ENCODE results near the gene CRELD1. TPM values are rescaled to one million over a fixed set of nuclear protein-coding genes. Genes with fewer than 3 reads are reported as not detected.

CRELD1 gene
- total and polyA plus RNA-seq, 2 of the 13 experiments (the other 11 are each of a cell fraction or from before 2014, with no cell fraction given): 27.1 to 61.9 TPM

DNA sequence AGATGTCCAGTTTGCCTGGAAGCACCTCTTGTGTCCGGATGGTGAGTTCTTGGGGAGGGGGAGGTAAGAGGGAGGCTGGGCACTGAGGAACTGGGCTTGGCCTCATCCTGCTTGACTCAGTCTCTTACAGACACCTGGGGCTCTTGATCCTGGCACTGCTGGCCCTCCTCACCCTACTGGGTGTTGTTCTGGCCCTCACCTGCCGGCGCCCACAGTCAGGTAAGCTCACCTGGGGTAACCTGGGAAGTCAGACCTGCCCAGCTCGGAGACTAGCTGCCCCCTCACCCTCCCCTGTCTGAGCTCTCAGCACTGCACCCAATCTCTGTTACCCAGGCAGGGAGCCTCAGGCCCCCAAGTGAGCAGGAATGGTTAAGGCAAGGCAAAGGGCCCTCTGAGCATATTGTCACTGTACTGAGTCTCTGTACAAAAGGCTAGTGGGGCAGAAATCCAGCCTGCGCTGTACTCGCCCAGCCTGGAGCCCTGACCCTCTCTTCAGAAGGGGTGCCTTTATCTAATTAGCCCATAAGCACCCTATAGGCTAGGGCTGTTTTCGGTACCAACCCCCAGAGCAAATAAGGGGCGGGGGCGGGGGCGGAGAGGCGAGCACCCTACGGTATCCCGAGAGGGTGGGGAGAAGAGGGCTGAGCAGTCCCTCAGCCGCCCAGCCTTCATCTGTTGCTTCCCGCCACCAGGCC lies 18.9 kb upstream of the CRELD1 start (continued):
- TF ChIP-seq, protein P1, sequence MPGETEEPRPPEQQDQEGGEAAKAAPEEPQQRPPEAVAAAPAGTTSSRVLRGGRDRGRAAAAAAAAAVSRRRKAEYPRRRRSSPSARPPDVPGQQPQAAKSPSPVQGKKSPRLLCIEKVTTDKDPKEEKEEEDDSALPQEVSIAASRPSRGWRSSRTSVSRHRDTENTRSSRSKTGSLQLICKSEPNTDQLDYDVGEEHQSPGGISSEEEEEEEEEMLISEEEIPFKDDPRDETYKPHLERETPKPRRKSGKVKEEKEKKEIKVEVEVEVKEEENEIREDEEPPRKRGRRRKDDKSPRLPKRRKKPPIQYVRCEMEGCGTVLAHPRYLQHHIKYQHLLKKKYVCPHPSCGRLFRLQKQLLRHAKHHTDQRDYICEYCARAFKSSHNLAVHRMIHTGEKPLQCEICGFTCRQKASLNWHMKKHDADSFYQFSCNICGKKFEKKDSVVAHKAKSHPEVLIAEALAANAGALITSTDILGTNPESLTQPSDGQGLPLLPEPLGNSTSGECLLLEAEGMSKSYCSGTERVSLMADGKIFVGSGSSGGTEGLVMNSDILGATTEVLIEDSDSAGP (CRISPR knock-in tag; IDR thresholded peaks at IDR 0.05; ENCODE audit: borderline replicate concordance): peak; percentile 29; the same call in 1 of the 2 replicates
- TF ChIP-seq, protein P2, sequence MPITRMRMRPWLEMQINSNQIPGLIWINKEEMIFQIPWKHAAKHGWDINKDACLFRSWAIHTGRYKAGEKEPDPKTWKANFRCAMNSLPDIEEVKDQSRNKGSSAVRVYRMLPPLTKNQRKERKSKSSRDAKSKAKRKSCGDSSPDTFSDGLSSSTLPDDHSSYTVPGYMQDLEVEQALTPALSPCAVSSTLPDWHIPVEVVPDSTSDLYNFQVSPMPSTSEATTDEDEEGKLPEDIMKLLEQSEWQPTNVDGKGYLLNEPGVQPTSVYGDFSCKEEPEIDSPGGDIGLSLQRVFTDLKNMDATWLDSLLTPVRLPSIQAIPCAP (CRISPR knock-in tag; IDR thresholded peaks at IDR 0.05; ENCODE audit: low read depth): no peak
- TF ChIP-seq, protein P3, sequence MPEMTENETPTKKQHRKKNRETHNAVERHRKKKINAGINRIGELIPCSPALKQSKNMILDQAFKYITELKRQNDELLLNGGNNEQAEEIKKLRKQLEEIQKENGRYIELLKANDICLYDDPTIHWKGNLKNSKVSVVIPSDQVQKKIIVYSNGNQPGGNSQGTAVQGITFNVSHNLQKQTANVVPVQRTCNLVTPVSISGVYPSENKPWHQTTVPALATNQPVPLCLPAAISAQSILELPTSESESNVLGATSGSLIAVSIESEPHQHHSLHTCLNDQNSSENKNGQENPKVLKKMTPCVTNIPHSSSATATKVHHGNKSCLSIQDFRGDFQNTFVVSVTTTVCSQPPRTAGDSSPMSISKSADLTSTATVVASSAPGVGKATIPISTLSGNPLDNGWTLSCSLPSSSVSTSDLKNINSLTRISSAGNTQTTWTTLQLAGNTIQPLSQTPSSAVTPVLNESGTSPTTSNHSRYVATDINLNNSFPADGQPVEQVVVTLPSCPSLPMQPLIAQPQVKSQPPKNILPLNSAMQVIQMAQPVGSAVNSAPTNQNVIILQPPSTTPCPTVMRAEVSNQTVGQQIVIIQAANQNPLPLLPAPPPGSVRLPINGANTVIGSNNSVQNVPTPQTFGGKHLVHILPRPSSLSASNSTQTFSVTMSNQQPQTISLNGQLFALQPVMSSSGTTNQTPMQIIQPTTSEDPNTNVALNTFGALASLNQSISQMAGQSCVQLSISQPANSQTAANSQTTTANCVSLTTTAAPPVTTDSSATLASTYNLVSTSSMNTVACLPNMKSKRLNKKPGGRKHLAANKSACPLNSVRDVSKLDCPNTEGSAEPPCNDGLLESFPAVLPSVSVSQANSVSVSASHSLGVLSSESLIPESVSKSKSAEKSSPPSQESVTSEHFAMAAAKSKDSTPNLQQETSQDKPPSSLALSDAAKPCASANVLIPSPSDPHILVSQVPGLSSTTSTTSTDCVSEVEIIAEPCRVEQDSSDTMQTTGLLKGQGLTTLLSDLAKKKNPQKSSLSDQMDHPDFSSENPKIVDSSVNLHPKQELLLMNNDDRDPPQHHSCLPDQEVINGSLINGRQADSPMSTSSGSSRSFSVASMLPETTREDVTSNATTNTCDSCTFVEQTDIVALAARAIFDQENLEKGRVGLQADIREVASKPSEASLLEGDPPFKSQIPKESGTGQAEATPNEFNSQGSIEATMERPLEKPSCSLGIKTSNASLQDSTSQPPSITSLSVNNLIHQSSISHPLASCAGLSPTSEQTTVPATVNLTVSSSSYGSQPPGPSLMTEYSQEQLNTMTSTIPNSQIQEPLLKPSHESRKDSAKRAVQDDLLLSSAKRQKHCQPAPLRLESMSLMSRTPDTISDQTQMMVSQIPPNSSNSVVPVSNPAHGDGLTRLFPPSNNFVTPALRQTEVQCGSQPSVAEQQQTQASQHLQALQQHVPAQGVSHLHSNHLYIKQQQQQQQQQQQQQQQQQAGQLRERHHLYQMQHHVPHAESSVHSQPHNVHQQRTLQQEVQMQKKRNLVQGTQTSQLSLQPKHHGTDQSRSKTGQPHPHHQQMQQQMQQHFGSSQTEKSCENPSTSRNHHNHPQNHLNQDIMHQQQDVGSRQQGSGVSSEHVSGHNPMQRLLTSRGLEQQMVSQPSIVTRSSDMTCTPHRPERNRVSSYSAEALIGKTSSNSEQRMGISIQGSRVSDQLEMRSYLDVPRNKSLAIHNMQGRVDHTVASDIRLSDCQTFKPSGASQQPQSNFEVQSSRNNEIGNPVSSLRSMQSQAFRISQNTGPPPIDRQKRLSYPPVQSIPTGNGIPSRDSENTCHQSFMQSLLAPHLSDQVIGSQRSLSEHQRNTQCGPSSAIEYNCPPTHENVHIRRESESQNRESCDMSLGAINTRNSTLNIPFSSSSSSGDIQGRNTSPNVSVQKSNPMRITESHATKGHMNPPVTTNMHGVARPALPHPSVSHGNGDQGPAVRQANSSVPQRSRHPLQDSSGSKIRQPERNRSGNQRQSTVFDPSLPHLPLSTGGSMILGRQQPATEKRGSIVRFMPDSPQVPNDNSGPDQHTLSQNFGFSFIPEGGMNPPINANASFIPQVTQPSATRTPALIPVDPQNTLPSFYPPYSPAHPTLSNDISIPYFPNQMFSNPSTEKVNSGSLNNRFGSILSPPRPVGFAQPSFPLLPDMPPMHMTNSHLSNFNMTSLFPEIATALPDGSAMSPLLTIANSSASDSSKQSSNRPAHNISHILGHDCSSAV (CRISPR knock-in tag; IDR thresholded peaks at IDR 0.05; ENCODE audit: borderline replicate concordance): no peak
- TF ChIP-seq ZNF550 (CRISPR knock-in tag; IDR thresholded peaks at IDR 0.05; ENCODE audit: borderline replicate concordance) (no peak), ZNF382 (CRISPR knock-in tag; IDR thresholded peaks at IDR 0.05; ENCODE audit: borderline replicate concordance) (no peak), NCOA2 (CRISPR knock-in tag; IDR thresholded peaks at IDR 0.05) (no peak), ZEB1 (IDR thresholded peaks at IDR 0.05; ENCODE audit: insufficient replicate concordance, low read depth) (peak; percentile 62)
- TF ChIP-seq, protein P4, sequence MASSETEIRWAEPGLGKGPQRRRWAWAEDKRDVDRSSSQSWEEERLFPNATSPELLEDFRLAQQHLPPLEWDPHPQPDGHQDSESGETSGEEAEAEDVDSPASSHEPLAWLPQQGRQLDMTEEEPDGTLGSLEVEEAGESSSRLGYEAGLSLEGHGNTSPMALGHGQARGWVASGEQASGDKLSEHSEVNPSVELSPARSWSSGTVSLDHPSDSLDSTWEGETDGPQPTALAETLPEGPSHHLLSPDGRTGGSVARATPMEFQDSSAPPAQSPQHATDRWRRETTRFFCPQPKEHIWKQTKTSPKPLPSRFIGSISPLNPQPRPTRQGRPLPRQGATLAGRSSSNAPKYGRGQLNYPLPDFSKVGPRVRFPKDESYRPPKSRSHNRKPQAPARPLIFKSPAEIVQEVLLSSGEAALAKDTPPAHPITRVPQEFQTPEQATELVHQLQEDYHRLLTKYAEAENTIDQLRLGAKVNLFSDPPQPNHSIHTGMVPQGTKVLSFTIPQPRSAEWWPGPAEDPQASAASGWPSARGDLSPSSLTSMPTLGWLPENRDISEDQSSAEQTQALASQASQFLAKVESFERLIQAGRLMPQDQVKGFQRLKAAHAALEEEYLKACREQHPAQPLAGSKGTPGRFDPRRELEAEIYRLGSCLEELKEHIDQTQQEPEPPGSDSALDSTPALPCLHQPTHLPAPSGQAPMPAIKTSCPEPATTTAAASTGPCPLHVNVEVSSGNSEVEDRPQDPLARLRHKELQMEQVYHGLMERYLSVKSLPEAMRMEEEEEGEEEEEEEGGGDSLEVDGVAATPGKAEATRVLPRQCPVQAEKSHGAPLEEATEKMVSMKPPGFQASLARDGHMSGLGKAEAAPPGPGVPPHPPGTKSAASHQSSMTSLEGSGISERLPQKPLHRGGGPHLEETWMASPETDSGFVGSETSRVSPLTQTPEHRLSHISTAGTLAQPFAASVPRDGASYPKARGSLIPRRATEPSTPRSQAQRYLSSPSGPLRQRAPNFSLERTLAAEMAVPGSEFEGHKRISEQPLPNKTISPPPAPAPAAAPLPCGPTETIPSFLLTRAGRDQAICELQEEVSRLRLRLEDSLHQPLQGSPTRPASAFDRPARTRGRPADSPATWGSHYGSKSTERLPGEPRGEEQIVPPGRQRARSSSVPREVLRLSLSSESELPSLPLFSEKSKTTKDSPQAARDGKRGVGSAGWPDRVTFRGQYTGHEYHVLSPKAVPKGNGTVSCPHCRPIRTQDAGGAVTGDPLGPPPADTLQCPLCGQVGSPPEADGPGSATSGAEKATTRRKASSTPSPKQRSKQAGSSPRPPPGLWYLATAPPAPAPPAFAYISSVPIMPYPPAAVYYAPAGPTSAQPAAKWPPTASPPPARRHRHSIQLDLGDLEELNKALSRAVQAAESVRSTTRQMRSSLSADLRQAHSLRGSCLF (CRISPR knock-in tag; IDR thresholded peaks at IDR 0.05; ENCODE audit: borderline replicate concordance): no peak
- TF ChIP-seq, protein P5, sequence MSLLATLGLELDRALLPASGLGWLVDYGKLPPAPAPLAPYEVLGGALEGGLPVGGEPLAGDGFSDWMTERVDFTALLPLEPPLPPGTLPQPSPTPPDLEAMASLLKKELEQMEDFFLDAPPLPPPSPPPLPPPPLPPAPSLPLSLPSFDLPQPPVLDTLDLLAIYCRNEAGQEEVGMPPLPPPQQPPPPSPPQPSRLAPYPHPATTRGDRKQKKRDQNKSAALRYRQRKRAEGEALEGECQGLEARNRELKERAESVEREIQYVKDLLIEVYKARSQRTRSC (CRISPR knock-in tag; IDR thresholded peaks at IDR 0.05; ENCODE audit: low read depth): no peak
- TF ChIP-seq, protein P6, sequence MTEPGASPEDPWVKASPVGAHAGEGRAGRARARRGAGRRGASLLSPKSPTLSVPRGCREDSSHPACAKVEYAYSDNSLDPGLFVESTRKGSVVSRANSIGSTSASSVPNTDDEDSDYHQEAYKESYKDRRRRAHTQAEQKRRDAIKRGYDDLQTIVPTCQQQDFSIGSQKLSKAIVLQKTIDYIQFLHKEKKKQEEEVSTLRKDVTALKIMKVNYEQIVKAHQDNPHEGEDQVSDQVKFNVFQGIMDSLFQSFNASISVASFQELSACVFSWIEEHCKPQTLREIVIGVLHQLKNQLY (CRISPR knock-in tag; IDR thresholded peaks at IDR 0.05): no peak
